ENCODE results near the gene SMIM44.

DNA sequence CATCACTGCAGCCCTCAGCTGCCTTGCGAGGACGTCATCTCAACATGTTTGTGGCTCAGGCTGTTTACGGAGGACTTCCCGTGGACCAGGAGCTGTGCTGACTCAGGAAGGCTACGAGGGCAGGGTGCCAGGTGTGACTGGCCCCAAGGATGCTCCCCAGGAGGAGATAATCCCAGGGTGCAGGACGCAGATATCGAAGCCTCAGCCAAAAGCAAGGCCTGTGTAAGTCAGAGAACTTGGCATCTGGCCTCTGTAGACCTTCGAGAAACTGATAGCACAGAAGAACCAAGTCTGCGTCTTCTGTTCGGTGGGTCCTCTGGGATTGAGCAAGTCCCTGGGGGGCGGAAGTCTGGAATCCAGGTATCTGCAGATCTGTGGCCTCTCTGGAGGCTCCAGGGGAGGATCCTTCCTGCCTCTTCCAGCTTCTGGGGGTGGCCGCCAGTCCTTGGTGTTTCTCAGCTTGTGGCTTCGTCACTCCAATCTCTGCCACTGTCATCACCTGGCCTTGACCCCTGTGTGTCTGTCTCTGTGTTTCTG lies 19.9 kb upstream of the SMIM44 start:
- TF ChIP-seq, protein P1, sequence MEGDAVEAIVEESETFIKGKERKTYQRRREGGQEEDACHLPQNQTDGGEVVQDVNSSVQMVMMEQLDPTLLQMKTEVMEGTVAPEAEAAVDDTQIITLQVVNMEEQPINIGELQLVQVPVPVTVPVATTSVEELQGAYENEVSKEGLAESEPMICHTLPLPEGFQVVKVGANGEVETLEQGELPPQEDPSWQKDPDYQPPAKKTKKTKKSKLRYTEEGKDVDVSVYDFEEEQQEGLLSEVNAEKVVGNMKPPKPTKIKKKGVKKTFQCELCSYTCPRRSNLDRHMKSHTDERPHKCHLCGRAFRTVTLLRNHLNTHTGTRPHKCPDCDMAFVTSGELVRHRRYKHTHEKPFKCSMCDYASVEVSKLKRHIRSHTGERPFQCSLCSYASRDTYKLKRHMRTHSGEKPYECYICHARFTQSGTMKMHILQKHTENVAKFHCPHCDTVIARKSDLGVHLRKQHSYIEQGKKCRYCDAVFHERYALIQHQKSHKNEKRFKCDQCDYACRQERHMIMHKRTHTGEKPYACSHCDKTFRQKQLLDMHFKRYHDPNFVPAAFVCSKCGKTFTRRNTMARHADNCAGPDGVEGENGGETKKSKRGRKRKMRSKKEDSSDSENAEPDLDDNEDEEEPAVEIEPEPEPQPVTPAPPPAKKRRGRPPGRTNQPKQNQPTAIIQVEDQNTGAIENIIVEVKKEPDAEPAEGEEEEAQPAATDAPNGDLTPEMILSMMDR (IDR thresholded peaks at IDR 0.05; ENCODE audit: low read length) = no peak
- no peak for TF ChIP-seq EZH2 (optimal IDR thresholded peaks at IDR 0.05; ENCODE audit: low read depth, low read length)
